ENCODE results near the gene CACNA1H.

Gene CACNA1H

DNA sequence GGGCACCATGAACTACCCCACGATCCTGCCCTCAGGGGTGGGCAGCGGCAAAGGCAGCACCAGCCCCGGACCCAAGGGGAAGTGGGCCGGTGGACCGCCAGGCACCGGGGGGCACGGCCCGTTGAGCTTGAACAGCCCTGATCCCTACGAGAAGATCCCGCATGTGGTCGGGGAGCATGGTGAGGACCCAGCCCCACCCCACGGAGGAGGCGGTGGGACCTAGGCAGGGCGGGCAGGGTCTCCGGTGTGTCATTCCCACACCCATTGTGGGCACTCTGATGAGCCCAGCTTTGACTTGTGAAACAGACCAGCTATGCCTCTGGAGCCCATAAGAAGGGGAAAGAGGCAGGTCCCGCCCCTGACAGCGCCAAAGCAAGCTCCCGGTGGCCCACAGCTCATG, 49.4 kb downstream of the CACNA1H start:
- no peaks in the 10 kb centered on the region for H3K27me3 ChIP-seq

GRCh38 chr16:1204933-1205332, 52.0 kb downstream of the CACNA1H start:
- Histone ChIP-seq H3K9me3 (no peaks in the 10 kb centered on the region), H3K4me1 (ENCODE audit: control insufficient read depth in 1 of 2, insufficient read depth in 1 of 2, low read depth in 1 of 2, low read length in 1 of 2) (no peaks in the 10 kb centered on the region), H3K4me3 (ENCODE audit: low read depth in 1 of 2, low read length in 1 of 2) (no peak overlapping the region), H3K27me3 (no peaks in the 10 kb centered on the region), H3K27ac (no peak overlapping the region), H3K36me3 (no peaks in the 10 kb centered on the region)
- no peak for TF ChIP-seq CTCF (IDR thresholded peaks at IDR 0.05)

More for the DNA sequence above, 49.4 kb downstream of the CACNA1H start:
- Histone ChIP-seq H3K27ac (no peak overlapping the region), H3K4me3 (ENCODE audit: low read depth in 1 of 2, low read length in 1 of 2) (no peak overlapping the region), H3K9me3 (no peaks in the 10 kb centered on the region), H3K4me1 (ENCODE audit: control insufficient read depth in 1 of 2, insufficient read depth in 1 of 2, low read depth in 1 of 2, low read length in 1 of 2) (no peaks in the 10 kb centered on the region), H3K36me3 (no peaks in the 10 kb centered on the region)
- TF ChIP-seq CTCF (IDR thresholded peaks at IDR 0.05) = no peak

DNA sequence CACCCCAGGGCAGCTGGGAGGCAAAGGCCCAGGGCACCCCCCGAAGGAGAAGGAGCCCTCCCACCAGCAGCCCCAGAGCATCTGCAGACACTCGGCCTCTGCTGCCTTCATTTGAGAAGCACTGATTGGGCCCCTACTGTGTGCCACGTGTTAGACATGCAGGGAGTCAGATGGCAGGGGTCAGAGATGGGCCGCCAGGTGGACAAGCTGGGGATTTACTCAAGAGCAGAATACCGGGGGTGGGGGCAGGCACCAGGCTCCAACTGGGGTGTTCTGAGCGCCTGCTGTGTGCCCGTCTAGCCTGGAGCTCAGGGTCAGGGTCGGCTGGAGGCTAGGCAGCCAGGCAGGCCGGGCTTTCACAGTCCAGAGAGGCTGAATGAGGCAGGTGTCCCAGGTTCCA, 53.4 kb downstream of the CACNA1H start:
- Histone ChIP-seq H3K4me3 (ENCODE audit: low read depth in 1 of 2, low read length in 1 of 2) (no peak overlapping the region), H3K9me3 (no peaks in the 10 kb centered on the region), H3K27me3 (no peaks in the 10 kb centered on the region), H3K27ac (no peak overlapping the region), H3K4me1 (ENCODE audit: control insufficient read depth in 1 of 2, insufficient read depth in 1 of 2, low read depth in 1 of 2, low read length in 1 of 2) (no peaks in the 10 kb centered on the region), H3K36me3 (no peaks in the 10 kb centered on the region)
- no peak for TF ChIP-seq CTCF (IDR thresholded peaks at IDR 0.05)

DNA sequence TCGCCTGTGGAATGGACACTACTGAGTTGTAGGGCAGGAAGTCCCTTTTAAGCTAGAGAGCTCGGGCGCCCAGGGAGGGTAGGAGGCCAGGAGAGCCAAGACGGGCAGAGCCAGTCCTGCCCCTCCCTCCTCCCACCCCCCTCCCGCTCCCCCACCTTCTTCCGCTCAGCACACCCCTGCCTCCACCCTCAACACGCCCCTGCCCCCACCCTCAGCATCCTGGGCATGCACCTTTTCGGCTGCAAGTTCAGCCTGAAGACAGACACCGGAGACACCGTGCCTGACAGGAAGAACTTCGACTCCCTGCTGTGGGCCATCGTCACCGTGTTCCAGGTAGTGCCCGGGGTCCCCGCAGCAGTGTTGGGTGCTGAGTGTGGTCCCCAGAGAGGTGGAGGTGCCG, 53.9 kb downstream of the CACNA1H start:
- H3K27me3 ChIP-seq = no peaks in the 10 kb centered on the region
- no peaks in the 10 kb centered on the region for H3K4me1 ChIP-seq (ENCODE audit: control insufficient read depth in 1 of 2, insufficient read depth in 1 of 2, low read depth in 1 of 2, low read length in 1 of 2)
- H3K4me3 ChIP-seq (ENCODE audit: low read depth in 1 of 2, low read length in 1 of 2) = no peak overlapping the region
- no peaks in the 10 kb centered on the region for H3K9me3 ChIP-seq
- H3K36me3 ChIP-seq = no peaks in the 10 kb centered on the region
- no peak overlapping the region for H3K27ac ChIP-seq
- TF ChIP-seq CTCF (IDR thresholded peaks at IDR 0.05) = no peak

DNA sequence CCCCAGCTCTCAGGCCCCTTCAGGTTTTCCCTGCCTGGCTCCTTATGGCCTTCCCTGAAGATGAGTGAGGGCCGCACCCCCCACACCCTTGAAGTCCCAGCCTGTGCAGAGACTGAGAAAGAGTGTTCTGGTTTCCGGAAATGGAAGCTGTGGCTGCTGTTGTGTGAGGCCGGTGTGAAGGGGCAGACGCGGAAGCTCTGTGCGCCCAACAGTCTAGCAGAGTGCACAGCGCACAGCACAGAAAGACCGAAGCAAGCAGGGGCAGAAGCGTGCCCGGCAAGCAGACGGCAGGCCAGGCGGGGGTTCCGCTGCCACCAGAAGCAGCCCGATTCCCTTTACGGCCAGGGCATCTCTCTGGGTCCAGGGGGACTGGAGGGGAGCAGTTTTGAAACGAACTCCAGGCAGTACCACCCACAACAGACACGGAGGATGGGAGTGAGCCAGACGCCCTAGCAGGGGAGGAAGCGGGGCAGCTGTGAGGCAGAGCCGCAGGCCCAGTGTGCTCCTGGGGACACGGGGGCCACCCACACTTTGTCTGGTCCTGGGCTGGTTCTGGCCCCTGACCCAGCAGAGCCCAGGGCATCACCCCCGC, 55.4 kb downstream of the CACNA1H start:
- Histone ChIP-seq H3K36me3 (no peaks in the 10 kb centered on the region), H3K27ac (no peak overlapping the region), H3K4me3 (ENCODE audit: low read depth in 1 of 2, low read length in 1 of 2) (no peak overlapping the region), H3K27me3 (no peaks in the 10 kb centered on the region), H3K9me3 (no peaks in the 10 kb centered on the region), H3K4me1 (ENCODE audit: control insufficient read depth in 1 of 2, insufficient read depth in 1 of 2, low read depth in 1 of 2, low read length in 1 of 2) (no peaks in the 10 kb centered on the region)
- no peak for TF ChIP-seq CTCF (IDR thresholded peaks at IDR 0.05)

GRCh38 chr16:1209081-1209480, 56.2 kb downstream of the CACNA1H start:
- no peaks in the 10 kb centered on the region for H3K4me1 ChIP-seq (ENCODE audit: control insufficient read depth in 1 of 2, insufficient read depth in 1 of 2, low read depth in 1 of 2, low read length in 1 of 2)
- no peaks in the 10 kb centered on the region for H3K27me3 ChIP-seq
- no peak overlapping the region for H3K4me3 ChIP-seq (ENCODE audit: low read depth in 1 of 2, low read length in 1 of 2)
- no peaks in the 10 kb centered on the region for H3K36me3 ChIP-seq
- no peak overlapping the region for H3K27ac ChIP-seq
- no peaks in the 10 kb centered on the region for H3K9me3 ChIP-seq
- no peak for TF ChIP-seq CTCF (IDR thresholded peaks at IDR 0.05)

Measured in neutrophil (primary cell).